Nucleus accumbens (tissue), 56 donors: ENCODE results near the gene STARD3.

ENCODE experiments used
- DNase-seq, 56 donors: peaks; one replicate each; lab custom pipeline; 2025; lab: John Stamatoyannopoulos, UW

Gene STARD3

GRCh38 chr17:39634384-39634871 is 2.5 kb upstream of the STARD3 start:
- DNase-seq = peak in 4 of 56 donors; percentile 18 to 43 (median 36)

- DNase-seq = peak in 1 of 56 donors; percentile 28
Measured at GRCh38 chr17:39635614-39636176, 1.2 kb upstream of the STARD3 start.

GRCh38 chr17:39636587-39636926 is 387 bp upstream of the STARD3 start:
- DNase-seq = no peak

GRCh38 chr17:39638317-39638716 is 1.4 kb downstream of the STARD3 start:
- peak in 3 of 56 donors; percentile 14 to 29 (median 20) for DNase-seq

GRCh38 chr17:39639043-39639442 is 2.1 kb downstream of the STARD3 start:
- no peak for DNase-seq

- DNase-seq = no peak
Measured at GRCh38 chr17:39639566-39640458, 2.9 kb downstream of the STARD3 start.

GRCh38 chr17:39640591-39641031 is 3.7 kb downstream of the STARD3 start:
- no peak for DNase-seq

GRCh38 chr17:39641097-39641496 is 4.2 kb downstream of the STARD3 start:
- DNase-seq = no peak

GRCh38 chr17:39641883-39642282 is 4.9 kb downstream of the STARD3 start:
- DNase-seq = no peak

GRCh38 chr17:39642291-39643074 is 5.5 kb downstream of the STARD3 start:
- DNase-seq = no peak

GRCh38 chr17:39643271-39643670 is 6.3 kb downstream of the STARD3 start:
- DNase-seq = no peak

- no peak for DNase-seq
Measured at GRCh38 chr17:39647256-39647655, 10.3 kb downstream of the STARD3 start.

GRCh38 chr17:39648616-39649366 is 11.8 kb downstream of the STARD3 start:
- DNase-seq = no peak

GRCh38 chr17:39650121-39650579 is 13.2 kb downstream of the STARD3 start:
- no peak for DNase-seq

GRCh38 chr17:39651923-39652586 is 15.1 kb downstream of the STARD3 start:
- DNase-seq = no peak

- peak in 49 of 56 donors; percentile 24 to 81 (median 60) for DNase-seq
Measured at GRCh38 chr17:39652587-39653315, 15.8 kb downstream of the STARD3 start.

GRCh38 chr17:39653316-39653661 is 16.3 kb downstream of the STARD3 start:
- DNase-seq = peak in 1 of 56 donors; percentile 60

GRCh38 chr17:39653662-39654331 is 16.9 kb downstream of the STARD3 start:
- DNase-seq = peak in 47 of 56 donors; percentile 14 to 81 (median 45)
